GM23338 (cell line): ENCODE results near the gene FGD4. TPM values are rescaled to one million over a fixed set of nuclear protein-coding genes. Genes with fewer than 3 reads are reported as not detected.

Experiments used
- ATAC-seq: fragments of 200-7000 bp; cut with Tn5 transposase; 3 replicates; pipeline ENCODE4 v1.9.1; 2020
- DNase-seq: peaks from one replicate; pipeline ENCODE4 v3.0.0-alpha.2; 2015; ENCODE audit warnings: low spot score
- H2AFZ ChIP-seq: fragments of 200-600 bp; sonication (generic); 2 replicates; pipeline ENCODE4 v1.8.0; 2016; ENCODE audit warnings: antibody characterized with exemption, mild to moderate bottlenecking, moderate library complexity
- H3F3A ChIP-seq: fragments of 200-600 bp; sonication (generic); replicated peaks from 2 replicates; pipeline ENCODE4 v1.8.0; 2017; ENCODE audit warnings: antibody characterized with exemption, mixed run types, low read depth
- H3K27ac ChIP-seq: fragments of 200-600 bp; sonication (generic); 2 replicates; pipeline ENCODE4 v1.6.1; 2016; ENCODE audit warnings: low read depth
- H3K27me3 ChIP-seq: fragments of 200-600 bp; sonication (generic); 2 replicates; pipeline ENCODE4 v1.8.0; 2016; ENCODE audit warnings: mild to moderate bottlenecking, mixed run types, moderate library complexity; ENCODE audit not compliant: insufficient read depth
- H3K36me3 ChIP-seq: fragments of 200-600 bp; sonication (generic); 2 replicates; pipeline ENCODE4 v1.8.0; 2016; ENCODE audit warnings: mild to moderate bottlenecking; ENCODE audit not compliant: insufficient read depth
- H3K4me1 ChIP-seq: fragments of 200-600 bp; sonication (generic); 2 replicates; pipeline ENCODE4 v1.8.0; 2016; ENCODE audit warnings: mild to moderate bottlenecking, moderate library complexity; ENCODE audit not compliant: insufficient read depth
- H3K4me2 ChIP-seq: fragments of 200-600 bp; sonication (generic); 2 replicates; pipeline ENCODE4 v1.7.1; 2017; ENCODE audit warnings: mixed run types
- H3K4me3 ChIP-seq: fragments of 200-600 bp; sonication (generic); 2 replicates; pipeline ENCODE4 v1.6.1; 2016; ENCODE audit warnings: mixed run types
- H3K79me2 ChIP-seq: fragments of 200-600 bp; sonication (generic); replicated peaks from 2 replicates; pipeline ENCODE4 v1.8.0; 2017; ENCODE audit warnings: mild to moderate bottlenecking; ENCODE audit not compliant: insufficient read depth
- H3K9me2 ChIP-seq: fragments of 200-600 bp; sonication (generic); 2 replicates; pipeline ENCODE4 v1.8.0; 2017; ENCODE audit not compliant: insufficient read depth
- H4K20me1 ChIP-seq: fragments of 200-600 bp; sonication (generic); replicated peaks from 2 replicates; pipeline ENCODE4 v1.8.0; 2017; ENCODE audit warnings: mild to moderate bottlenecking; ENCODE audit not compliant: insufficient read depth
- H3K27ac Mint-ChIP-seq: 2 replicates; pipeline ENCODE4 v1.8.0; 2020; ENCODE audit warnings: inconsistent platforms, mild to moderate bottlenecking, moderate library complexity, mixed read lengths
- H3K27me3 Mint-ChIP-seq: 3 replicates; pipeline ENCODE4 v1.8.0; 2022; ENCODE audit warnings: low read depth, mild to moderate bottlenecking, moderate library complexity, mixed read lengths, inconsistent platforms; ENCODE audit not compliant: insufficient read depth, poor library complexity
- H3K36me3 Mint-ChIP-seq: 3 replicates; pipeline ENCODE4 v1.8.0; 2021; ENCODE audit warnings: low read depth, mild to moderate bottlenecking, inconsistent platforms, moderate library complexity, mixed read lengths
- H3K4me1 Mint-ChIP-seq: 3 replicates; pipeline ENCODE4 v1.8.0; 2020; ENCODE audit warnings: mild to moderate bottlenecking, inconsistent platforms, mixed read lengths
- H3K4me3 Mint-ChIP-seq: 3 replicates; pipeline ENCODE4 v1.8.0; 2021; ENCODE audit warnings: moderate library complexity, mild to moderate bottlenecking, inconsistent platforms, mixed read lengths
- H3K9me3 Mint-ChIP-seq: 3 replicates; pipeline ENCODE4 v1.8.0; 2020; ENCODE audit warnings: moderate library complexity, mild to moderate bottlenecking, inconsistent platforms, mixed read lengths
- CREB1 ChIP-seq: fragments of 250-450 bp; sonication (Bioruptor Pico); IDR thresholded peaks from 2 replicates; pipeline ENCODE4 v1.5.0; 2020; ENCODE audit warnings: low read depth, mild to moderate bottlenecking, moderate library complexity
- CTCF ChIP-seq, 2 experiments: fragments of 200-600 bp in 1 of 2; sonication (generic) in 1 of 2; conservative IDR thresholded peaks; 2 replicates each; pipeline versions ENCODE4 v1.5.1 to v1.6.1; 2016 to 2017; ENCODE audit warnings: antibody characterized with exemption in 2 of 2, low read depth in 2 of 2, mild to moderate bottlenecking in 2 of 2, moderate library complexity in 1 of 2
- EZH2 ChIP-seq: fragments of 200-600 bp; sonication (generic); IDR thresholded peaks from one replicate; pipeline ENCODE4 v1.8.0; 2017; ENCODE audit warnings: antibody characterized with exemption, mild to moderate bottlenecking, low read depth; ENCODE audit not compliant: unreplicated experiment
- JUNB ChIP-seq: IDR thresholded peaks from one replicate; pipeline ENCODE4 v1.6.1; 2016; ENCODE audit warnings: antibody characterized with exemption; ENCODE audit not compliant: unreplicated experiment
- NANOG ChIP-seq: IDR thresholded peaks from 2 replicates; pipeline ENCODE4 v1.6.1; 2016; ENCODE audit warnings: antibody characterized with exemption, borderline replicate concordance
- STAT1 ChIP-seq: IDR thresholded peaks from one replicate; pipeline ENCODE4 v1.6.1; 2016; ENCODE audit warnings: antibody characterized with exemption; ENCODE audit not compliant: unreplicated experiment
- ZNF114 ChIP-seq: fragments of 250-450 bp; sonication (Bioruptor Pico); IDR thresholded peaks from 2 replicates; pipeline ENCODE4 v1.5.0; 2020; ENCODE audit warnings: mild to moderate bottlenecking, moderate library complexity
- ZNF331 ChIP-seq: fragments of 250-450 bp; sonication (Bioruptor Pico); IDR thresholded peaks from 2 replicates; pipeline ENCODE4 v1.5.0; 2020; ENCODE audit warnings: low read depth, mild to moderate bottlenecking, moderate library complexity
- ZNF462 ChIP-seq: fragments of 250-450 bp; sonication (Bioruptor Pico); IDR thresholded peaks from 2 replicates; pipeline ENCODE4 v1.5.0; 2020; ENCODE audit warnings: mild to moderate bottlenecking, moderate library complexity
- polyA plus RNA-seq: library from polyadenylated mRNA; unstranded; fragments of >200 nt; fragmentation: Nextera tagmentation; extraction: Ambion mirVana; gene quantifications from 2 replicates; pipeline ENCODE4 v1.2.1, GENCODE V29; 2016
- total RNA-seq: library from RNA; depleted of rRNA; stranded (reverse); fragments of >200 nt; shearing (Covaris generic); gene quantifications from 2 replicates; pipeline ENCODE4 v1.2.3, GENCODE V29; 2014

The FGD4 gene
- total and polyA plus RNA-seq, 2 experiments from 2014 or later = 24.3 to 54.3 TPM

GRCh38 chr12:32382226-32382625 lies 17.1 kb upstream of the FGD4 start (continued):
- TF ChIP-seq ZNF462 (CRISPR knock-in tag) (no peak), CREB1 (CRISPR knock-in tag) (no peak), NANOG (no peak), ZNF114 (CRISPR knock-in tag) (no peak), EZH2 (no peak)

GRCh38 chr12:32390572-32391219 lies 8.7 kb upstream of the FGD4 start:
- H3K4me3 Mint-ChIP-seq = peak overlapping the region; percentile 54; the same call in 2 of the 3 replicates
- H3K9me3 Mint-ChIP-seq = peaks cover 5% of the 10 kb centered on the region; the same call in 2 of the 3 replicates
- ATAC-seq = peak; percentile 97
- peak overlapping the region; percentile 72; the same call in 1 of the 2 replicates for H2AFZ ChIP-seq
- H4K20me1 ChIP-seq = no peaks in the 10 kb centered on the region
- H3K9me2 ChIP-seq = no peaks in the 10 kb centered on the region
- no peaks in the 10 kb centered on the region for H3K79me2 ChIP-seq
- H3K4me3 ChIP-seq = peak overlapping the region; percentile 48
- DNase-seq = peak; percentile 76
- peaks cover 4% of the 10 kb centered on the region; the same call in 2 of the 3 replicates for H3K4me1 Mint-ChIP-seq
- 0 out of 3 replicates have a peak, but pooled peaks cover 5% of the 10 kb centered on the region for H3K36me3 Mint-ChIP-seq
- peaks cover 6% of the 10 kb centered on the region for H3K27me3 Mint-ChIP-seq
- H3K36me3 ChIP-seq = no peaks in the 10 kb centered on the region
- H3K4me1 ChIP-seq = peaks cover 9% of the 10 kb centered on the region; the same call in 1 of the 2 replicates
- H3K27ac Mint-ChIP-seq = no peak overlapping the region
- no peak overlapping the region for H3K27ac ChIP-seq
- H3F3A ChIP-seq = 0 out of 2 replicates have a peak, but pooled peaks cover 4% of the 10 kb centered on the region
- peak overlapping the region; percentile 34 for H3K4me2 ChIP-seq
- no peaks in the 10 kb centered on the region for H3K27me3 ChIP-seq
- TF ChIP-seq CTCF (conservative IDR thresholded peaks at IDR 0.05; ENCODE audit: low read depth in 2 of 2) (no peak), STAT1 (no peak), ZNF331 (no peak), JUNB (no peak)
